HG03565 (cell line): ENCODE results near the gene C4orf36.
A peak's percentile ranks its signal among the peaks of the same experiment; 100 is the strongest.
"Not testable (repeated sequence)": the region's sequence is repeated elsewhere in the genome, so short reads cannot be mapped to it uniquely, and the experiment has no call there.

Experiments
- ATAC-seq: cut with Tn5 transposase; IDR thresholded peaks from one replicate; pipeline ENCODE4 v1.9.1; 2021; ENCODE audit warnings: mild to moderate bottlenecking, moderate library complexity; ENCODE audit not compliant: unreplicated experiment

Gene C4orf36

DNA sequence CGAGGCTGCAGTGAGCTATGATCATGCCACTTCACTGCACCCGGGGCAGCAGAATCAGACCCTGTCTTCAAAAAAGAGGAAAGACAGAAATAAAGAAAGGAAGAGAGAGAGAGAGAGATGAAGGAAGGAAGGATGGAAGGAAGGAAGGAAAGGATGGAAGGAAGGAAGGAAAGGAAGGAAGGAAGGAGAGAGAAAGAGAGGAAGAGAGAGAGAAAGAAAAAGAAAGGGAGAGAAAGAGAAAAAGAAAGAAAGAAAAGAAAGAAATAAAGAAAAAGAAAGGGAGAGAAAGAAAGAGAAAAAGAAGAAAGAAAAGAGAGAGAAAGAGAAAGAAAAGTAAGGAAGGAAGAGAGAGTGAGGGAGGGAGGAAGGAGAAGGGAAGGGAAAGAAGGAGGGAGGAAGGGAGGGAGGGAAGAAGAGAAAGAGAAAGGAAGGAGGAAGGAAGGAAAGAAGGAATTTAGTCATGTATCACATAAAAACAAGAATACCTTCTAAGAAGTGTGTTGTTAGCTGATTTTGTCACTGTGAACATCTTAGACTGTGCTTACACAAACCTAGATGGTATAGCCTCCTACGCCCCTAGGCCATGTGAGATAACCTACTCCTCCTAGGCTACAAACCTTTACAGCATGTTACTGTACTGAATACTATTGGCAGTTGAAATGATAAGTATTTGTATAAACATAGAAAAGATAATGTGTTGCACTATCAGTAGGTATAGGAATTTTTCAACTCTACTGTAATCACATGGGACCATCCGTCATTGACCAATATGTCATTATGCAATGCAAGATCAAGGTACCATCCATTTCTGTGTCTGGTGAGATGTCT lies 25.2 kb upstream of the C4orf36 start:
- ATAC-seq = no peak

DNA sequence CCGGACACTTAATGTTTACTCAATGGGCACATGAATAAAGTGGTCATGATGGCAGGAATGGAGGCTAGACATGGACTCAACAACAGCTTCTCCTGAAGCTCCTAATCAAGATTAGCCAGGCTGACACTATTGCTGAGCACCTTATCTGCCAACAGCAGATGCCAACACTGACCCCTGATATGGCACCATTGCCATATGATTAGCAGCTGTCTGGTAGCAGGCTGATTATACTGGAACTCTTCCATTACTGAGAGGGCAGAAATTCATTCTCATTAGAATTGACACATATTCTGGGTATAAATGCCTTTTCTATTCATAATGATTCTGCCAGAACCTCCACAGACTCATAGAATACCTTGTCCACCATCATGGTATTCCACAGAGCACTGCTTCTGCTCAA lies 24.2 kb upstream of the C4orf36 start:
- ATAC-seq = no peak

DNA sequence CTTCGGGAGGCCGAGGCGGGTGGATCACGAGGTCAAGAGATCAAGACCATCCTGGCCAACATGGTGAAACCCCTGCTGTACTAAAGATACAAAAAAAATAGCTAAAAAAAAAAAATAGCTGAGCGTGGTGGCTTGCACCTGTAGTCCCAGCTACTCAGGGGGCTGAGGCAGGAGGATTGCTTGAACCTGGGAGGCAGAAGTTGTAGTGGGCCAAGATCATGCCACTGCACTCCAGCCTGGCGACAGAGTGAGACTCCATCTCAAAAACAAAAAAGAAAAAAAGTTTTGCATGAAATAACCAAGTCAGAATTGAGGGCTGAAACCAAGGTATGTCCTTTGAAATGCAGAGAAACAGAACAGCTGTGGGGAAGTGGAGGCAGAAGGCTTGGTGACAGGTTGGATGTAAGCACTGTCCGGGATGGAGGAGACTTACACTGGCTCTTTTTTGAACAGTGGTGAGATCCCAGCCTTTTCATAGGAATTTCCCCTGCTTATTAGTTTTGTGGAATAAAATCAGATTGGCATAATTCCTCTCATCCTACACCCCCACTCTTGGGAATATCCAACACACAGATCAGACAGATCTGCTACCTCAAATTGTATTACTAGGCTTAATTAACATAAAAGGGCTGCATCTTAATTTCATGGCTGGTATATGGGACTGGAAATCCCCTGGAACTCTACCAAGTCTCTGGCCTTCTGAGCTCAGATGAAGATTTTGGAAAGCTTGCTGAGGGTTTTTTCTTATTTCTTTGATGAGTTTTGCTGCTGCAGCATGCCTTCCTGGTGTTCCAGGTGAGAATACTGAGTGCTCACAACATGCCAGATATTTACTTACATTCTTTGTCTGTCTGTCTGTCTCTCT lies 18.8 kb upstream of the C4orf36 start:
- no peak for ATAC-seq

DNA sequence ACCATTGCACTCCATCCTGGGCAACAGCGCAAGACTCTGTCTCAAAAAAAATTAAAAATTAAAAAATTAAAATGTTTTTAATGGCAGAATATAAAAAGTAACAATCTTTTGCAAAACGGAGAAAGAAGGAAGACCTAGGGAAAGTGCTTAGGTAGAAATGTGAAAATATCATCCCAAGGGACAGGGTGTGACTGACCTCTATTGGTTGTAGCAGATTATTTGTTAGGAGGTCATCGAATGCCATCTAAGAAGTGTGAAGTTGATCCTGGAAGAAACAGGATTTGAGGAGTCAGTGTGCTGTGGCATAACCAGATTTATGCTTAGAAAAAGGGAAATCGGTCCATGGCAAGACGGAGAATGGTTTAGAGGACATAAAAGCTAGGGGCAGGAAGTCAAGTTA lies 18.1 kb upstream of the C4orf36 start:
- no peak for ATAC-seq

DNA sequence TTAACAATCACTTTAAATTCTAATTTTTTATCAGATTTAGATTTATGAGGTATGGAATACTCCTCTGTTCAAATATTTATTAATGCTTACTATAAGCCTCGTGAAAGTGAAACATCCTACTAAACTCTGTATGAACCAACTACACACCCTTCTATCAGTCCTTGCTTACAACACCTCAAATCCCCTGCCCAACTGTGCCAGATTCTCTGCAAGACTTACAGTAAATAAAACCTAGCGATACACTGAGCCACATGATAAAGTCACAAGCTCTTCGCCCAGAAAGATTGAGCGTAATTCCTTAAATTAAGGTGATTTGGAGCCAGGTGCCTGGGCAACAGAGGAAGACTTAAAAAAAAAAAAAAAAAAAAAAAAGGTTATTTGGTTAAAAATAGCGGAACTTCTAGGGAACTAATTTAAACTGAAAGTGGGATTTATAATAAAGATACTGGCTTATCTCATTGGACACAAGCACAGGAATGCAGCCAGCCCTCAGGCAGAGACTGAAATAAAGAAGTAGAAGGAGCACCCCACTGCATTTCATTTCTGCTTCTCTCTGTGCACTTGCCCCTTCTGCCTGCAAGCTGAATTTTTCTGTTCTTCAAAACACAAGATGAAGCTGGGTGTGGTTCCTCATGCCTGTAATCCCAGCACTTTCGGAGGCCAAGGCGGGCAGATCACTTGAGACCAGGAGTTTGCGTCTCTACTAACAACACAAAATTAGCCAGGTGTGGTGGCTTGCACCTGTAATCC lies 17.5 kb upstream of the C4orf36 start:
- ATAC-seq = no peak

DNA sequence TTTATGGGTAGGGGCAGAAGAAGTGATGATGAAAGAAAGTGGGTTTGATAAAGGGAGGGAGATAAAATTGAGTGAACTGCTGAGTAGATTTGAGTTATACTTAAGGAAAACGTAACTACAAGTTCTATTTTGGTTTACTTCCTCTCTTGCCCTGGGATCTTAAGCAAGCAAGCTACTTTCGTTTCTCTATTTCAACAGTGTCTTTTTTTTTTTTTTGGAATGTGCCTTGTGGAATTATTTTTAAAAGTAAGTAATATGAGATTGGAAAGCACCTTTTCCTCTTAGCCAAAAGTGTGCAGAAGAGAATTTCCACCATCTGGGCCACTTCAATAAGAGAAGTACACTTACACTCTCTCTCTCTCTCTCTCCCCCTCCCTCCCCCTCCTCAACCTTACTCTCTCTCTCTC lies 16.0 kb upstream of the C4orf36 start:
- no peak for ATAC-seq

DNA sequence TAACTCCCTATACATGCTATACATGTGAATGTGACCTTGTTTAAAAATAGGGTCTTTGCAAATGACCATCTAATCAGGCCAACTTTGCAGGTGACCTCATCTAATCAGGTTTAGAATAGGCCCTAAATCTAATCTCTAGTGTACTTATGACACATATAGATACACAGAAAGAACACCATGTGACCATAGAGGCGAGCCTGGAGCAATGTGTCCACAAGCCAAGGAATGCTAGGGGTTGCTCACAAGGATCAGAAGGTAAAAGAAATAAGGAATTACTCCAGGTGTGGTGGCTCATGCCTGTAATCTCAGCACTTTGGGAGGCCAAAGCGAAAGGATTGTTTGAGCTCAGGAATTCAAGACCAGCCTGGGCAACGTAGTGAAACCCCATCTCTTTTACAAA lies 9.6 kb upstream of the C4orf36 start:
- ATAC-seq = no peak

DNA sequence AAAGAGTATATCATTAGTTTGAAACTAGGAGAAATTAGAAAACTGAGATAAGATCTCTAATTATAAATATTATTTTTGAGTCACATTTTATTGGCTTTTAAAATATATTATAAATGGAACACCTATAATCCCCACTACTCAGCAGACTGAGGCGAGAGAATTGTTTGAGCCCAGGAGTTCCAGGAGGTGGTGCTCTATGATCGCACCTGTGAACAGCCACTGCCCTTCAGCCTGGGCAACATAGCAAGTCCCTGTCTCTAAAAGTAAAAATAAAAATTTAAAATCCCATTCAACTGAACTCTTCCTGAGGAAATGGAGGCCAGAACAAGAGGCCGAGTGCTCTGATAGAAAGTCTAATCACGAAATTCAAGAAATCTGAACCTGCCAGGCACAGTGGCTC lies 6.3 kb upstream of the C4orf36 start:
- no peak for ATAC-seq

DNA sequence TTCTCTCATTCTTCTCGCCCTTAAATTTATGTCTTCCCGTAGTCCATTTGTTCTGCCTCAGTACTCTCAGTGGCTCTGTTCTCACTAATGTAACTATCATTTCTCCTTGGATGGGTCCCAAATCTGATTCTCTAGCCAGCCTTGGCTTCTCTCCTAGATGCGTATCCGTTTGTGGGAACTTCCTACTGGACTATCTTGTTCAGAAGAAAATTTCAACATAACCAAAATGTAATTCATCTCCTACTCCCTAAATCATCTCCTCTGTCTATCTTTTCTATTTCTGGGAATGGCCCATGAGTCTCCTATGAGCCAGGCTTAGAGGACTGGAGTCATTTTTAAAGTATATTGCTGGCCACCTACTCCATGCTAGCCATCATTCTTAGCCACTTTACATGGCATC lies 4.4 kb upstream of the C4orf36 start:
- ATAC-seq = no peak

DNA sequence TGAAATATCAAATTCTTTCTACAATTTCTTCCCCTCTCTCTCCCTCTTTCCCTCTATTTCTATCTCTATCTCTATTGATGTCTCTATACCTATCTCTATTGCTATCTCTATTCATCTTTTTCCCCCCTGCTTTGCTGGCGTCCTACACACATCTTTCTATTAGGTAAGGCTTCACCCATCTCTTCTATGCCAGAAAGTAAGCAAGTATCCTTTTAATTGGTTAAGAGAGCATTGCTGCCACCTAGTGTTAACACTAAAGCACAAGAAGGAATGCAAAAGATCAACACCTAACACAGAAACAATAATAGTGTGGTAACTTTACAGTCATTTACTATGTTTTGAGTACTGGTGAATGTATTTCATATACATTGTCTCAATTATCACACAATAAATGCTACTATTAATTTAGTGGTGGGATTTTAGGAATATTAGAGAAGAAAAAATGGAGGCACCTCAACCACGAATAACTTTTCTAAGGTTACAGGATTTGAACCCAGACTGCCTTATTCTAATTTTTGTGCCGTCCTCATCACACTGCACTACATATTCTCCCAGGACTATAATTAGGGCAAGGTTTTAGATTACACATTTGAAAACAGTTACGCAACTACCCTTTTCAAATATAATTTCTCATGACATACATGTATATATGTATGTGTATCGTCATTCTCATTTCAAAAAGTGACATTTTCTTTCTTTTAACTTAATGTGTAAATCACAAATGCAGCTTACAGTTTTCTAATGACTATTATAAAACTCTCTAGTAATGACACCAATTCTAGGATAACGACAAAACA lies 3.7 kb upstream of the C4orf36 start:
- peak; percentile 59 for ATAC-seq

DNA sequence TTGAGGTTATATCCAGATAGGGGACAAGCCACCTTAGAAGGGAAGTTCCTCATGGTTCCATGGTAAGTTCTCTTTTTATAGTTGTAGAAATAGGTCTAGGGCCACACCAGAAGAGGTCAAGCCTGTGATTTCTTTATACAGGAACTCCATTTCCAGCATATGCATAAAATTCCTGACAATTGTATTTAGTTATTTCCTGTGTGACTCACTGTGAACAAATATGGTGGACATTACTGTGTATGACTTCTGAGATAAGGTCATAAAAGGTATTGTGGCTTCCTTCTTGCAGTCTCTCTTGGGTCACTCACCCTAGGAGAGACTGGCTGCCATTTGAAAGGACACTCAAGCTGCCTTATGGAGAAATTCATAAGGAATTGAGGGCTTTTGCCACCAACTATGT lies 2.2 kb upstream of the C4orf36 start:
- no peak for ATAC-seq

DNA sequence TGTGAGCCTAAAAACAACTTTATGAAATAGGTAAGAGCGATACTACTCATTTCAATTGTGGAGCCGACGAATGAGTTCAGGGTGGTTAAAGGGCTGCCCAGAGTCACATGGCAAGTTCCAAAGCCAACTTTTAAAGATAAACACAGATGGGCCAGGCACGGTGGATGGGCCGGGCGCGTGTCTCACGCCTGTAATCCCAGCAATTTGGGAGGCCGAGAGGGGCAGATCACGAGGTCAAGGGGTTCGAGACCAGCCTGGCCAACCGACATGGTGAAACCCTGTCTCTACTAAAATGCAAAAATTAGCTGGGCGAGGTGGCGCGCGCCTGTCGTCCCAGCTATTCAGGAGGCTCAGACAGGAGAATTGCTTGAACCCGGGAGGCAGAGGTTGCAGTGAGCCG lies 914 bp upstream of the C4orf36 start:
- ATAC-seq = no peak

DNA sequence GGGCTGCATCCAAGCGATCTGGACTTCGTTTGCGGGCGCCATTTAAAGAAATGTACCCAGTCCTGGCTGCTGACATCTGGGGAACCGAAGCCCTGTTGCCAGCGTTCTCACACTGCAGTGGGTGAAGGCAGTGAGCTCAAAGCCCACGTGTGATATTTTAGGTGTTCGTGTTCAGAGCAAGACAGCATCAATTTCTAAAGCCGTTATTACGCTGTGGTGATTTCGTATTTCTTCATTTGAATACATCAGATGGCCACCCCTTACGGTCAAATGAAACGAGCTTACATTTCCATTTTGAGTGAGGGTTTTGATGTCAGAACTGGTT lies 376 bp upstream of the C4orf36 start:
- ATAC-seq = no peak

DNA sequence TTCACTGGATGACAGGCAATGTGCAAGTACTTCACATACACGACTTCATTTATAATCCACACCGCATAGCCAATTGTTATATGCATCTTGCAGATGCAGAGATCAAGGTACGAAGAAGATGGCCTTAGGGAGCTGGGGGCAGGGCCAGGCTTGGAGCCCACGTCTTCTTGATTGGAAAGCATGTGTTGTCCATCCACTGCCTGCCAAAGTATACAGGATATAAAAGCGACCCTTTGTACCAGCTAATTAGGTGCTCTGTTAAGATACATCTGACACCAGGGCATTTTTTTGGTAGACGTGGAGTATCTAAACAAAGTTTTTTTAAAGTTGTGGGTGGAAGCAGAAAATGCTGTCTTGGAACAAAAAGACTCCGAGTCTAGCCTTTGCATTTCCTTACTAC lies 1.4 kb downstream of the C4orf36 start:
- ATAC-seq = no peak

DNA sequence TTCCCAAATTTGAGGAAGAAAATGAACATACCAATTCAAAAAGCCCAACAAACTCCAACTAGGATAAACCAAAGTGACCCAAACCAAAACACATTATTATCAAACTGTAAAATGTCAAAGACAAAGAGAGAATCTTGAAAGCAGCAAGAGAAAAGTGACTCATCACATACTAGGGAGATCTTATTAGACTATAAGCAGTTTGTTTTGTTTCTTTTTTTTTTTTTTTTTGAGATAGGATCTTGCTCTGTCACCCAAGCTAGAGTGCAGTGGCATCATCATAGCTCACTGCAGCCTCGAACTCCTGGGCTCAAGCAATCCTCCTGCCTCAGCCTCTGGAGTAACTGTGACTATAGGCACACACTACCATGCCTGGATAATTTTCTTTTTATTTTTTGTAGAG lies 12.6 kb downstream of the C4orf36 start:
- no peak for ATAC-seq

DNA sequence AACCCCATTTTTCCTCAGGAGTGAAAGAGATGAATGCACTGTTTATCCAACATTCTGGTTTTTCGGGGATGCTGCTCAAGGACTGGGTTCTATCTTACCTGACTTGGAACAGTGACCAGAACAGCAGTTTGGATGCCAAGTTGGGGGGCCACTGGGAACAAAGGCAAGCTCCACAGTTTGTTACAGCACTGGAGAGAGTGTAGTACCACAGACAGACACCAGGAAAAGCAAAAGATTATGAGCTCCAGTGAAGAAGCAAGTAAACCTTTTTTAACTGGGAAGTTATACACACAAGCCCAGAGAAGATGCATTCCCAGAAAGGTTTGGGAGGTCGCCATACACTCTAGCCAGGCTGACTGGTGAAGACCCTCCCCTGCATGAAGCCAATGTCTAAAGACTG lies 13.6 kb downstream of the C4orf36 start:
- no peak for ATAC-seq

DNA sequence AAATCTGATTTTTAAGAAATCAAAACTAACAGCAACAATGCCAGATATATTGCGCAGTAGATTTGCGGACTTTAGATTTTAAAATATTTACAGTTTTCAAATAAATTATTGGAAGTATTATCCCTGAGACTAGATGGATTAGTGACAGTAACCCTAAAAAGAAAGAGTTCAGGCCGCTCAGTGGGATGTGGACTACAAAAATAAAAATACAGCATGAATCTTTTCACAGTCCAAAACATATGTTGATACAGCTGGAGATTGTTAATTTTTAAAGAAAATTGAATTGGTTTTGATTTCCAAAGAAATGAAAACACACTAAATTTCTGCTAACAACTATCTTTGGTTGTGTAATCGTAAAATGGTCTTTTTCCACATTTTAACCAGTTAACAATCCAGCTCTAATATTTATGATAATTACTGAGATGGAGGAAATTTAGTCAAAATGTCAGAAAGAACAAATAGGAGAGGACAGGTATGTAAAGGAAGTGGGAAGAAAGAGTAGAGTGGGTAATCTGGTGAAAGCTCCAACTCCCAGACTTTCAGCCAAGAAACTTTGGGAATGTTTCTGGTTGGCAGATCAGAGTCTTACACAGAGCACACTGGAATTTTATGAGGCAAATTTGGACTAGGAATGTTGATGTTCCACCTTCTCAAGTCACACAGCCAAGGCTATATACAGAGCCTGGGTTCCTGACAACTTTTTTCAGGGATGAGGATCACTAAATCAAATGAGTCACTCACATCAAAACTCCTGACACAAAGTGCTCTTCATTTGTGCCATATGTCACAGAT lies 15.1 kb downstream of the C4orf36 start:
- ATAC-seq = no peak

DNA sequence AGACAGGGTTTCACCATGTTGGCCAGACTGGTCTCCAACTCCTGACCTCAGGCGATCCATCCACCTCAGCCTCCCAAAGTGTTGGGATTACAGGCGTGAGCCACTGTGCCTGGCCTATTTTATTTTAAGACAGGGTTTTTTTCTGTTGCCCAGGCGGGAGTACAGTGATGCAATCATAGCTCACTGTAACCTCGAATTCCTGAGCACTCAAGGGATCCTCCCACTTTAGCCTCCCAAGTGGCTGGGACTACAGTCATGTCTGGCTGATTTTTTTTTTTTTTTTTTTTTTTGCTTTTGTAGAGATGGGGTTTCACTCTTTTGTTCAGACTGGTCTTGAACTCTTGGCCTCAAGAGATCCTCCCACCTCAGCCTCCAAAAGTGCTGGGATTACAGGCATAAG lies 16.8 kb downstream of the C4orf36 start:
- not testable (repeated sequence) for ATAC-seq

DNA sequence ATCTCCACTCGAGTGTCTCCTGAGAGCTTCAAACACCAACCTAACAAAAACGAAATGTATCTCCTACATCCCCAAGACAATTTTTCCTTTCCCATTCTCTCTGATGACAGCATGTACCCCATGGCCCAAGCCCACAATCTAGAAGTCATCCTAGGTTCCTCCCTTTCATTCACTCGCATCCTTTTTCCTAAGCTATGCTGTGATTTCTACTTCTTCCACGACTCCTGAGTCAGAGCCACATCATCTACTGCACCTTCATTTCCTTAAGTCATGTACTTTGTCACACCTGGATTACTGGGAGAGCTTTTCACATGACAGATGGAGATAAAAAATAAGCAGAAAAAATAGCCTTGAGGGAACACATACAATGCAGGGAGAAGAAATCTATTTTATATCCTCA lies 20.1 kb downstream of the C4orf36 start:
- ATAC-seq = no peak

DNA sequence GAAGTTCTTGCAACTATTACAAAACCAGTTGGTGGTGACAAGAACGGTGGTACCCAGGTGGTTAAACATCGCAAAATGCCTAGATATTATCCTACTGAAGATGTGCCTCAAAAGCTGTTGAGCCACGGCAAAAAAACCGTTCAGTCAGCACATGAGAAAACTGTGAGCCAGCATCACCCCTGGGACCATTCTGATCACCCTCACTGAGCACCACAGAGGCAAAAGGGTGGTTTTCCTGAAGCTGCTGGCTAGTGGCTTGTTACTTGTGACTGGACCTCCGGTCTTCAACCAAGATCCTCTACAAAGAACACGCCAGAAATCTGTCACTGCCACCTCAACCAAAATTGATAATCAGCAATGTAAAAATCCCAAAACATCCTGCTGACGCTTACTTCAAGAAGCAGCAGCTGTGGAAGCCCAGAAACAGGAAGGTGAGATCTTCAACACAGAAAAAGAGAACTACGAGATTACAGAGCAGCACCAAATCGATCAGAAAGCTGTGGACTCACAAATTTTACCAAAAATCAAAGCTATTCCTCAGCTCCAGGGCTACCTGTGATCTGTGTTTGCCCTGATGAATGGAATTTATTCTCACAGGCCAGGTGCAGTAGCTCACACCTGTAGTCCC lies 21.7 kb downstream of the C4orf36 start:
- no peak for ATAC-seq
